ENCODE measurements around the gene HJURP. TPM values are rescaled to one million over a fixed set of nuclear protein-coding genes. Genes with fewer than 3 reads are reported as not detected.

Gene HJURP
- polyA plus RNA-seq, 3 donors, result not detected

GRCh38 chr2:233792720-233793119, 61.6 kb downstream of the HJURP start:
- TF ChIP-seq CTCF (IDR thresholded peaks at IDR 0.05), result no peak
- Histone ChIP-seq H3K4me2 (replicated peaks; ENCODE audit: extremely low read depth, low read length, poor library complexity, severe bottlenecking) (no peak overlapping the region), H3K36me3 (replicated peaks in 1 of 2; ENCODE audit: control insufficient read depth in 1 of 2, insufficient read depth in 2 of 2, low read length in 2 of 2) (no peaks in the 10 kb centered on the region), H3K9ac (ENCODE audit: insufficient read depth, low read length, poor library complexity, severe bottlenecking) (no peak overlapping the region), H3K4me1 (ENCODE audit: control insufficient read depth in 1 of 2, insufficient read depth in 2 of 2, low read length in 2 of 2) (no peaks in the 10 kb centered on the region), H4K20me1 (ENCODE audit: insufficient read depth, low read length) (no peaks in the 10 kb centered on the region), H3K9me3 (replicated peaks in 1 of 2; ENCODE audit: control insufficient read depth in 1 of 2, insufficient read depth in 1 of 2, low read length in 2 of 2) (no peaks in the 10 kb centered on the region), H3K27me3 (ENCODE audit: control insufficient read depth in 2 of 2, insufficient read depth in 2 of 2, low read length in 2 of 2) (no peaks in the 10 kb centered on the region), H3K4me3 (replicated peaks in 1 of 3; ENCODE audit: low read depth in 2 of 3, low read length in 3 of 3) (no peak overlapping the region), H3K79me2 (ENCODE audit: insufficient read depth, low read length) (no peaks in the 10 kb centered on the region), H2AFZ (ENCODE audit: insufficient read depth, low read depth, low read length, poor library complexity, severe bottlenecking) (no peak overlapping the region), H3K27ac (ENCODE audit: low read depth in 1 of 2, low read length in 2 of 2) (no peak overlapping the region)
- no peaks in the 10 kb centered on the region for H3K36me3 Mint-ChIP-seq
- no peak overlapping the region for H3K4me3 Mint-ChIP-seq
- no peaks in the 10 kb centered on the region for H3K4me1 Mint-ChIP-seq
- intact Hi-C loops (cut with micrococcal nuclease), result no loop called here
- no peak overlapping the region for H3K27ac Mint-ChIP-seq
- peaks cover 0 to 7% (median 4%) of the 10 kb centered on the region in 3 donors for H3K27me3 Mint-ChIP-seq (ENCODE audit: low read depth in 3 of 3)
- WGBS (ENCODE audit: insufficient coverage), result 95% methylated on average over 7 of the region's 7 CpGs
- H3K9me3 Mint-ChIP-seq, result peaks cover 0 to 2% (median 0%) of the 10 kb centered on the region in 7 donors
- DNase-seq, result no peak

- no peak for TF ChIP-seq CTCF (IDR thresholded peaks at IDR 0.05)
- Mint-ChIP-seq H3K4me1 (no peaks in the 10 kb centered on the region), H3K27ac (no peak overlapping the region), H3K36me3 (no peaks in the 10 kb centered on the region), H3K4me3 (no peak overlapping the region), H3K27me3 (ENCODE audit: low read depth in 3 of 3) (peaks cover 0 to 7% (median 4%) of the 10 kb centered on the region in 3 donors), H3K9me3 (peaks cover 0 to 2% (median 0%) of the 10 kb centered on the region in 7 donors)
- 84% methylated on average over 9 of the region's 9 CpGs for WGBS (ENCODE audit: insufficient coverage)
- no peaks in the 10 kb centered on the region for H3K4me1 ChIP-seq (ENCODE audit: control insufficient read depth in 1 of 2, insufficient read depth in 2 of 2, low read length in 2 of 2)
- no peaks in the 10 kb centered on the region for H3K79me2 ChIP-seq (ENCODE audit: insufficient read depth, low read length)
- H4K20me1 ChIP-seq (ENCODE audit: insufficient read depth, low read length), result no peaks in the 10 kb centered on the region
- H3K27me3 ChIP-seq (ENCODE audit: control insufficient read depth in 2 of 2, insufficient read depth in 2 of 2, low read length in 2 of 2), result no peaks in the 10 kb centered on the region
- DNase-seq, result no peak
- no peak overlapping the region for H3K27ac ChIP-seq (ENCODE audit: low read depth in 1 of 2, low read length in 2 of 2)
- H3K9ac ChIP-seq (ENCODE audit: insufficient read depth, low read length, poor library complexity, severe bottlenecking), result no peak overlapping the region
- H3K4me3 ChIP-seq (replicated peaks in 1 of 3; ENCODE audit: low read depth in 2 of 3, low read length in 3 of 3), result no peak overlapping the region
- no peaks in the 10 kb centered on the region for H3K36me3 ChIP-seq (replicated peaks in 1 of 2; ENCODE audit: control insufficient read depth in 1 of 2, insufficient read depth in 2 of 2, low read length in 2 of 2)
- H3K4me2 ChIP-seq (replicated peaks; ENCODE audit: extremely low read depth, low read length, poor library complexity, severe bottlenecking), result no peak overlapping the region
- H2AFZ ChIP-seq (ENCODE audit: insufficient read depth, low read depth, low read length, poor library complexity, severe bottlenecking), result no peak overlapping the region
- intact Hi-C loops (cut with micrococcal nuclease), result no loop called here
- no peaks in the 10 kb centered on the region for H3K9me3 ChIP-seq (replicated peaks in 1 of 2; ENCODE audit: control insufficient read depth in 1 of 2, insufficient read depth in 1 of 2, low read length in 2 of 2)
These were observed 62.4 kb downstream of the HJURP start for GRCh38 chr2:233791883-233792329.
